ENCODE results near the gene P2RX7.

GRCh38 chr12:121216102-121216501 is 83.4 kb downstream of the P2RX7 start:
- TF ChIP-seq REST (IDR thresholded peaks at IDR 0.05; ENCODE audit: low read depth, low read length) (no peak), CTCF (IDR thresholded peaks at IDR 0.05) (no peak), RCOR1 (IDR thresholded peaks at IDR 0.05; ENCODE audit: low read length) (no peak), FOXJ3 (CRISPR knock-in tag; IDR thresholded peaks at IDR 0.05) (no peak), SMC3 (IDR thresholded peaks at IDR 0.05; ENCODE audit: low read depth, low read length) (no peak), YY1 (IDR thresholded peaks at IDR 0.05; ENCODE audit: low read depth) (no peak), EP300 (IDR thresholded peaks at IDR 0.05; ENCODE audit: borderline replicate concordance in 1 of 2, low read depth in 1 of 2, low read length in 1 of 2) (no peak), TAF1 (IDR thresholded peaks at IDR 0.05; ENCODE audit: borderline replicate concordance, low read depth, low read length) (no peak), ZBTB33 (IDR thresholded peaks at IDR 0.05; ENCODE audit: borderline replicate concordance, low read depth) (no peak)
